B cell (primary cell): ENCODE data around the gene CHCHD1. TPM values are rescaled to one million over a fixed set of nuclear protein-coding genes. Genes with fewer than 3 reads are reported as not detected.

Experiments used
- ATAC-seq: fragments of 200-7000 bp; cut with Tn5 transposase; one replicate; pipeline ENCODE4 v1.10.0; 2021; ENCODE audit warnings: low read depth, mild to moderate bottlenecking, moderate number of reproducible peaks, moderate library complexity
- CTCF ChIA-PET: fragments of 350-600 bp; sonication (Branson Sonifier 250); formaldehyde crosslinking; loops from one replicate; lab custom pipeline; 2021; ENCODE audit warnings: antibody characterized with exemption, inconsistent platforms; lab: Charles Lee
- POLR2A ChIA-PET: fragments of 350-600 bp; sonication (Branson Sonifier 250); formaldehyde crosslinking; loops from one replicate; lab custom pipeline; 2021; ENCODE audit warnings: antibody characterized with exemption; lab: Charles Lee
- DNase-seq: peaks from one replicate; pipeline ENCODE4 v3.0.0; 2013
- H2AFZ ChIP-seq: 2 replicates; pipeline ENCODE4 v1.6.1; 2012; ENCODE audit warnings: mild to moderate bottlenecking, low read depth, low read length; ENCODE audit not compliant: insufficient read depth, poor library complexity, severe bottlenecking
- H3K27ac ChIP-seq, 2 donors: 1 replicate in 1 of 2; 2 replicates in 1 of 2; pipeline ENCODE4 v1.5.1; 2012 to 2013; ENCODE audit warnings: low read length in 2 of 2, mild to moderate bottlenecking in 2 of 2, moderate library complexity in 1 of 2
- H3K27me3 ChIP-seq, 4 experiments: fragments of 200-600 bp in 1 of 4; sonication (generic) in 1 of 4; replicated peaks in 1 of 4; 1 replicate in 2 of 4; 2 replicates in 2 of 4; pipeline versions ENCODE4 v1.6.1 to v1.7.0; 2013 to 2016; ENCODE audit warnings: low read length in 3 of 4, mild to moderate bottlenecking in 2 of 4, mixed read lengths in 1 of 4, moderate library complexity in 1 of 4; ENCODE audit not compliant: insufficient read depth in 4 of 4, control insufficient read depth in 3 of 4; ENCODE audit errors: control extremely low read depth in 1 of 4
- H3K36me3 ChIP-seq, 2 experiments: replicated peaks in 1 of 2; 1 replicate in 1 of 2; 2 replicates in 1 of 2; pipeline versions ENCODE4 v1.6.1 to v1.7.1; 2013; ENCODE audit warnings: low read length in 1 of 2; ENCODE audit not compliant: insufficient read depth in 2 of 2, control insufficient read depth in 1 of 2; ENCODE audit errors: control extremely low read depth in 1 of 2, extremely low read depth in 1 of 2
- H3K4me1 ChIP-seq, 2 donors: fragments of 200-600 bp in 1 of 2; sonication (generic) in 1 of 2; 1 replicate in 1 of 2; 2 replicates in 1 of 2; pipeline versions ENCODE4 v1.5.1 to v1.6.1; 2013 to 2017; ENCODE audit warnings: low read length in 2 of 2; ENCODE audit not compliant: control insufficient read depth in 2 of 2, insufficient read depth in 2 of 2
- H3K4me2 ChIP-seq: replicated peaks from 2 replicates; pipeline ENCODE3; 2012; ENCODE audit warnings: mild to moderate bottlenecking, low read depth, low read length; ENCODE audit not compliant: poor library complexity, severe bottlenecking
- H3K4me3 ChIP-seq, 5 experiments: fragments of 200-600 bp in 1 of 5; sonication (generic) in 1 of 5; 1 replicate in 3 of 5; 2 replicates in 2 of 5; pipeline versions ENCODE4 v1.5.1 to v1.7.0; 2011 to 2016; ENCODE audit warnings: low read length in 4 of 5, mild to moderate bottlenecking in 4 of 5, low read depth in 2 of 5, control low read depth in 1 of 5, moderate library complexity in 1 of 5; ENCODE audit not compliant: insufficient read depth in 1 of 5; ENCODE audit errors: control extremely low read depth in 1 of 5, extremely low read depth in 1 of 5
- H3K79me2 ChIP-seq: fragments of 200-600 bp; sonication (generic); one replicate; pipeline ENCODE4 v1.6.0; 2016; ENCODE audit warnings: low read length; ENCODE audit not compliant: control insufficient read depth, insufficient read depth
- H3K9ac ChIP-seq: fragments of 200-600 bp; sonication (generic); 2 replicates; pipeline ENCODE4 v1.6.1; 2017; ENCODE audit warnings: mild to moderate bottlenecking, low read length, moderate library complexity
- H3K9me3 ChIP-seq, 3 donors: one replicate each; pipeline versions ENCODE4 v1.6.1 to v1.7.1; 2013; ENCODE audit warnings: low read length in 2 of 3; ENCODE audit not compliant: control insufficient read depth in 2 of 3, insufficient read depth in 1 of 3; ENCODE audit errors: control extremely low read depth in 1 of 3
- H4K20me1 ChIP-seq: 2 replicates; pipeline ENCODE4 v1.6.0; 2012; ENCODE audit warnings: mild to moderate bottlenecking, low read length; ENCODE audit not compliant: insufficient read depth, control insufficient read depth, poor library complexity, severe bottlenecking
- H3K27ac Mint-ChIP-seq: one replicate; pipeline ENCODE4 v1.8.0; 2021; ENCODE audit warnings: mixed read lengths
- H3K27me3 Mint-ChIP-seq: one replicate; pipeline ENCODE4 v1.8.0; 2021; ENCODE audit warnings: mixed read lengths
- H3K4me1 Mint-ChIP-seq: one replicate; pipeline ENCODE4 v1.8.0; 2021; ENCODE audit warnings: mixed read lengths
- H3K4me3 Mint-ChIP-seq: one replicate; pipeline ENCODE4 v1.8.0; 2021; ENCODE audit warnings: mixed read lengths
- H3K9me3 Mint-ChIP-seq: one replicate; pipeline ENCODE4 v1.8.0; 2022; ENCODE audit warnings: mixed read lengths; ENCODE audit not compliant: insufficient read depth
- EZH2 ChIP-seq: IDR thresholded peaks from 2 replicates; pipeline ENCODE4 v1.6.1; 2012; ENCODE audit warnings: borderline replicate concordance, low read depth, mild to moderate bottlenecking, moderate library complexity, low read length; ENCODE audit not compliant: insufficient read depth, poor library complexity, severe bottlenecking
- WGBS: methylation state at CpG from one replicate; pipeline ENCODE4 v1.1.5; 2013; ENCODE audit warnings: missing lambda C conversion rate; ENCODE audit not compliant: insufficient coverage; 5-methylcytosine and 5-hydroxymethylcytosine counted together
- intact Hi-C: fragments of 100-400 bp; cut with micrococcal nuclease; formaldehyde crosslinking; loops from one replicate; pipeline ENCODE4 v1.10.0; 2022
- polyA plus RNA-seq: library from polyadenylated mRNA; depleted of rRNA; stranded (reverse); fragments of >200 nt; gene quantifications from 2 replicates; pipeline ENCODE4 v1.2.3, GENCODE V29; 2012
- total RNA-seq, 2 donors: library from RNA; stranded (reverse); fragments of 120-200 nt in 1 of 2; gene quantifications; 1 replicate in 1 of 2; 2 replicates in 1 of 2; pipeline versions ENCODE4 v1.2.3 to v1.2.4, GENCODE V29; 2013 to 2022
- TF ChIP-seq, protein P1 (sequence below): fragments of 200-600 bp; IDR thresholded peaks from one replicate; pipeline ENCODE4 v1.8.0; 2022; ENCODE audit warnings: antibody characterized with exemption, mild to moderate bottlenecking

The CHCHD1 gene
- total and polyA plus RNA-seq, 2 donors (not counting 1 experiment from before 2014, with no cell fraction given) = 11.9 to 14.7 TPM

DNA sequence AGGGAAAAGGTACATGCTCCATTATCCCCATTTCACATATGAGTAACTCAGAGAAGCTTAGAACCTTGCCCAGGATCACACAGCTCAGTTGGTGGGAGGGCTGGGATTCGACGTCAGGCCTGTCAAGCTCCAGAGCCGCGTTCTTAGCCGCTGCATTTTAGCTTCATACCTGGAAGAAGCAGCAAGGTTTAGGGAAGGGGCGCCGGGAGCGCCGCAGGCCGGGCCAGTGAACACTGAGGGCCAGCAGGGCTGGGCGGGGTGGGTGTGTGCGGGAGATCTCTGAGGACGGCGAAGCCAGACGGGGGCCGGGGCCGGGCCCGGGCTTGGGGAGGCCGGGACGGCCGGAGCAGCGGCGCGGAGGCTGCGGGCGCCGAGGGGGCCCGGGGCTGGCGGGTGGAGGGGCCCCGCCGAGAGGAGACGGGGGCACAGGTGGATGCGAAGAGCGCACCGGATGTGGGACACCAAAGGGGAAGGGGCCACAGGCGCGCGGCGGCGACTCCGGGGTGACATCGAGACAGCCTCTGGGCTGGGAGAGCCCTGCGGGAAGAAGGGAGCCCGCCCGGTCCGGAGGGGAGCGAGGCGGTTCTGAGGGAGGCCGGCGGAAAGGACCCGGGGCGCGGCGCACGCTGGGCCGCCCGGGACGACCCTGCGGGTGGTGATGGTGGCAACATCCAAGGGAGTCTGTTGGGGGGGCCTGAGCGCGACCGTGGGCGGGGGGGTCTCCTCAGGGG, 29.1 kb downstream of the CHCHD1 start:
- H3K36me3 ChIP-seq = peaks cover 0 to 36% of the 10 kb centered on the region in 2 experiments

More for the DNA sequence above, 29.1 kb downstream of the CHCHD1 start:
- TF ChIP-seq, protein P1, sequence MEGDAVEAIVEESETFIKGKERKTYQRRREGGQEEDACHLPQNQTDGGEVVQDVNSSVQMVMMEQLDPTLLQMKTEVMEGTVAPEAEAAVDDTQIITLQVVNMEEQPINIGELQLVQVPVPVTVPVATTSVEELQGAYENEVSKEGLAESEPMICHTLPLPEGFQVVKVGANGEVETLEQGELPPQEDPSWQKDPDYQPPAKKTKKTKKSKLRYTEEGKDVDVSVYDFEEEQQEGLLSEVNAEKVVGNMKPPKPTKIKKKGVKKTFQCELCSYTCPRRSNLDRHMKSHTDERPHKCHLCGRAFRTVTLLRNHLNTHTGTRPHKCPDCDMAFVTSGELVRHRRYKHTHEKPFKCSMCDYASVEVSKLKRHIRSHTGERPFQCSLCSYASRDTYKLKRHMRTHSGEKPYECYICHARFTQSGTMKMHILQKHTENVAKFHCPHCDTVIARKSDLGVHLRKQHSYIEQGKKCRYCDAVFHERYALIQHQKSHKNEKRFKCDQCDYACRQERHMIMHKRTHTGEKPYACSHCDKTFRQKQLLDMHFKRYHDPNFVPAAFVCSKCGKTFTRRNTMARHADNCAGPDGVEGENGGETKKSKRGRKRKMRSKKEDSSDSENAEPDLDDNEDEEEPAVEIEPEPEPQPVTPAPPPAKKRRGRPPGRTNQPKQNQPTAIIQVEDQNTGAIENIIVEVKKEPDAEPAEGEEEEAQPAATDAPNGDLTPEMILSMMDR = no peak
- TF ChIP-seq EZH2 = no peak
- WGBS = under 1% methylated on average over 63 of the region's 63 CpGs
- Histone ChIP-seq H2AFZ (peak overlapping the region; percentile 83), H3K79me2 (peaks cover 44% of the 10 kb centered on the region), H3K9me3 (no peaks in the 10 kb centered on the region), H3K27me3 (no peaks in the 10 kb centered on the region), H4K20me1 (peaks cover 27% of the 10 kb centered on the region), H3K4me2 (peak overlapping the region; percentile 90), H3K27ac (peak overlapping the region; percentile 52 to 94), H3K4me1 (peaks cover 4 to 26% of the 10 kb centered on the region in 2 donors), H3K9ac (peak overlapping the region; percentile 94), H3K4me3 (peak overlapping the region; percentile 58 to 83 (median 76))
- POLR2A ChIA-PET = interaction anchor here (0.5 to 2.0 kb wide), 6 partner anchors 12 to 315 kb away, joined by 3 to 7 read pairs (median 5); partner anchors contain the start of genes PPP3CB and ZSWIM8
- Mint-ChIP-seq H3K27ac (peak overlapping the region; percentile 93), H3K27me3 (no peaks in the 10 kb centered on the region), H3K4me3 (peak overlapping the region; percentile 88), H3K9me3 (no peaks in the 10 kb centered on the region), H3K4me1 (peaks cover 33% of the 10 kb centered on the region)
- ATAC-seq = peak; percentile 7
- CTCF ChIA-PET = interaction anchor here (1.2 to 2.6 kb wide), 5 partner anchors 25 to 69 kb away, joined by 3 to 13 read pairs (median 5); partner anchors contain the start of genes CAMK2G and ZSWIM8
- DNase-seq = no peak
- intact Hi-C loops = loop anchor here (1.0 to 5.0 kb wide), 5 partner anchors 26 to 187 kb away; partner anchors contain the start of genes SEC24C, VCL and ZSWIM8
